HFF-Myc (cell line): ENCODE data around the gene SERTAD3.
"Not testable (repeated sequence)": the region's sequence is repeated elsewhere in the genome, so short reads cannot be mapped to it uniquely, and the experiment has no call there.

Experiments
- DNase-seq: peaks from one replicate; pipeline ENCODE4 v3.0.0-alpha.2; 2011; ENCODE audit warnings: low read depth; ENCODE audit errors: extremely low read depth
- H3K4me3 ChIP-seq: replicated peaks from 2 replicates; pipeline ENCODE4 v1.5.1; 2011; ENCODE audit warnings: low read depth, mild to moderate bottlenecking, control low read depth, low read length
- TF ChIP-seq, protein P1 (sequence below): IDR thresholded peaks from 2 replicates; pipeline ENCODE4 v1.5.1; 2012; ENCODE audit warnings: mild to moderate bottlenecking, low read depth, low read length, control low read depth; ENCODE audit errors: missing control alignments

Gene SERTAD3

DNA sequence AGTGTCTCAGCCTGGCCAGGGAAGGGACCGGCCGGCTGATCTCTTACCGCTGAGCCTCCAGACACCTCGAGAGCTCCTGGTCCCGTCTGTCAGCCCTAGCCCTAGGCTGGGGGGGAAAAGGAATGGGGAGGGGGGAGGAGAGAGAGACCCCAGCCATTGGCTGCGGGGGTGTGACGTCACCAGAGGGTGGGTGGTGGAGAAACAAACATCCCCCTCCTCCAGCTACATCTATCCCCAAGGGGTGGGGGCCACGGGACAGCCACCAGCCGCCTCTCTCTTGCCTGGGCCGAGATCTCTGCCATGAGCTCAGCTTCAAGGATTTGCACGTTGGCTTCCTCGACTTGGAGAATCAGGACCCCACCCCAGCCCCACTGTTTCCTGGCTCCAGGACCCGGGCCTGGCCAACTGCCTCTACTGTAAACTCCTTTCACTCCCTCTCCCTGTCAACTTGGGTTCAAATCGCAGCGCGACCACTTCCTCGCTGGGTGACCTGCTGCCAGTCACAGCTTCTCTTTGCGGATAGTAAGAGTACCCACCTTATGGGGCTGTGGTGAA is 30.8 kb downstream of the SERTAD3 start, which contains the start of gene PRX:
Gene PRX, minus strand, starts transcription at position 88 of the 555 bp plus-strand sequence. CDS start 5,446 bp downstream, outside the sequence.
- H3K4me3 ChIP-seq: no peak within 1 kb of the TSS
- DNase-seq: no peak
- TF ChIP-seq, protein P1, sequence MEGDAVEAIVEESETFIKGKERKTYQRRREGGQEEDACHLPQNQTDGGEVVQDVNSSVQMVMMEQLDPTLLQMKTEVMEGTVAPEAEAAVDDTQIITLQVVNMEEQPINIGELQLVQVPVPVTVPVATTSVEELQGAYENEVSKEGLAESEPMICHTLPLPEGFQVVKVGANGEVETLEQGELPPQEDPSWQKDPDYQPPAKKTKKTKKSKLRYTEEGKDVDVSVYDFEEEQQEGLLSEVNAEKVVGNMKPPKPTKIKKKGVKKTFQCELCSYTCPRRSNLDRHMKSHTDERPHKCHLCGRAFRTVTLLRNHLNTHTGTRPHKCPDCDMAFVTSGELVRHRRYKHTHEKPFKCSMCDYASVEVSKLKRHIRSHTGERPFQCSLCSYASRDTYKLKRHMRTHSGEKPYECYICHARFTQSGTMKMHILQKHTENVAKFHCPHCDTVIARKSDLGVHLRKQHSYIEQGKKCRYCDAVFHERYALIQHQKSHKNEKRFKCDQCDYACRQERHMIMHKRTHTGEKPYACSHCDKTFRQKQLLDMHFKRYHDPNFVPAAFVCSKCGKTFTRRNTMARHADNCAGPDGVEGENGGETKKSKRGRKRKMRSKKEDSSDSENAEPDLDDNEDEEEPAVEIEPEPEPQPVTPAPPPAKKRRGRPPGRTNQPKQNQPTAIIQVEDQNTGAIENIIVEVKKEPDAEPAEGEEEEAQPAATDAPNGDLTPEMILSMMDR: no peak

DNA sequence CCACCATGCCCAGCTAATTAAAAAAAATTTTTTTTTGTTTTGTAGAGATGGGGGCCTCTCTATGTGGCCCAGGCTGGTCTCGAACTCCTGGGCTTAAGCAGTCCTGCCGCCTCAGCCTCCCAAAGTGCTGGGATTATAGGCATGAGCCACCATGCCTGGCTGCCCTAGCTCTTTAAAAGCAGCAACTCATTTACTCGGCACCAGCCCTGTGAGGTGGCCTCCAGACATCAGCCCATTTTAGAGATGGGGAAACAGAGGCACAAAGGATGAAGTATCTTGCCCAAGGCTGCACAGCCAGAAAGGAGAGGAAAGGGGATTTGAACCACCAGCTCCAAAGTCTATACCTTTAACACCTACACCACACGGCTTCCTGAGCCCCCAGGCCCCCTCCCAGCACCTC is 31.3 kb downstream of the SERTAD3 start:
- DNase-seq: no peak
- no peak overlapping the region for H3K4me3 ChIP-seq

DNA sequence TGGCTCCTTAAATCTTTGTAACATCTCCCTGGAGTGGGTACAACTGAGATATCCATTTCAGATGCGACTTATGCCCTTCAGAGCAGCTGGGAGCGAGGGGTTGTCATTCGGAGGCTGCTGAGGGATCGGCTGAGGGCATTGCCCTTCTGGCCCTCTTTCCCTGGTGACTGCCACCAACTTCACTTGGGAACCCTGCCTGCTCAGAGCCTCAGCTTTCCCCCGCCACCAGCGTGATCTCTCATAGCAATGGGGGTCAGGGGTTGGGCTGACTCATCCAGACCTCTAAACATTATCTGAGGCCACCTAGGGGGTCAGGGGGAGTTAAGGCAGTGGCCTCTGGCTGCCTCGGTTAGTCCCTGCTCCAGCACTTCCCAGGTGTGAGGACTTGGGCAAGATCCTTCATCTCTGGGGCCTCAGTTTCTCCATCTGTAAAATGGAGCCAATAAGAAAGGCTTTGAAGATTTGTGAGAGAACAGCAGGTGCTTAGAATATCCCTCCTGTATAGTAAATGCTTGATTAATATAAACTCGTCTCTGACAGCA is 32.1 kb downstream of the SERTAD3 start:
- DNase-seq: no peak
- TF ChIP-seq, protein P1: no peak
- no peak overlapping the region for H3K4me3 ChIP-seq

More for the DNA sequence above, 31.3 kb downstream of the SERTAD3 start:
- TF ChIP-seq, protein P1: no peak

DNA sequence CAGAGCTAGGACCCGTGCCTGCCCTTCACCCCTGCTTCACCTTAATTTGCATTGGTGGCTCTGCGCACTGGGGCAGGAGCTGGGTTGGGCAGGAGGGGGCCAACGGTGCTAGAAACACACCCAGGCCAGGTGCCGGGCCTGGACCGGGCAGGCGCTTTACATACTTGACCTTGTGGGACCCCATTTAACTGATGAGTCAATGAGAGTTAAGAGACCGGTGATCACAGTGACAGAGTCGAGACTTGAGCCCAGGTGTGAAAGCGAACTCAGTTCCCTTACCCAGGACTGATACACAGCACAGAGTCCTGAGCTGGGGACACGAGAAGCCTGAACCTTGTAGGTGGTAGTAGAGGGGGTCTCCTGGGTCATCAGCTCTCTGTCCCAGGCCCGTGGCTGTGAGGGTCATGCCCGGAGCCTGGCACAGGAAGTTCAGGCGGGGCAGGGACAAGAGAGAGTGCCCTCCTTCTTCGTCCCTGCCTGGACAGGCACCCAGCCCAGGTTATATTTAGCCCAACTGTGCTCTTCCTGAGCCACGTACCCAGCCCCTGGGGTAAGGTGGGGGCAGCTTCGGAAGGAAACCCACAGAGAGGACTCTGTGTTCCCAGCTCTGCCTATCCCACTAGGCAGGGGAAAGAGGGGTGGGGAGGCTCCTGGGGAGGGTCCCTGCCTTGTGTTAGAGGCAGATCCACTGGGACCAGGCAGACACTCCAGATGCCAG is 32.9 kb downstream of the SERTAD3 start:
- TF ChIP-seq, protein P1: no peak

DNA sequence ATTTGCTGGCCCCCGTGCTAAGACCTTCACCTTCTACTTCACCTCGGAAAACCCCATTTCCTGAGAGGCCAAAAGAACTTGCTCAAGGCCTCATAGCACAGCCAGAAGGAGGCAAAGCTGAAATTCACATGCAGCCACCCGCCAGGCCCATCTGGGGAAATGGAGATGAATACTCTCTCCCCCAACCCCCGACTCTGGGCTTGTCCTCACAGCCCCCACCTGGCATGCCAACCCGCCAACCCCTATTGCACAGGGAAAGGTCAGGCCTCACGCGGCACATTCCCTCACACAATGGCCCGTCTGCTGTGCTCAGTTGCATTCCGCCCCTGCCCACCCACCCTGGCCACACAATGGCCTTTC is 34.1 kb downstream of the SERTAD3 start:
- TF ChIP-seq, protein P1: no peak
- no peak for DNase-seq

More for the DNA sequence above, 32.9 kb downstream of the SERTAD3 start:
- H3K4me3 ChIP-seq: no peak overlapping the region
- no peak for DNase-seq

DNA sequence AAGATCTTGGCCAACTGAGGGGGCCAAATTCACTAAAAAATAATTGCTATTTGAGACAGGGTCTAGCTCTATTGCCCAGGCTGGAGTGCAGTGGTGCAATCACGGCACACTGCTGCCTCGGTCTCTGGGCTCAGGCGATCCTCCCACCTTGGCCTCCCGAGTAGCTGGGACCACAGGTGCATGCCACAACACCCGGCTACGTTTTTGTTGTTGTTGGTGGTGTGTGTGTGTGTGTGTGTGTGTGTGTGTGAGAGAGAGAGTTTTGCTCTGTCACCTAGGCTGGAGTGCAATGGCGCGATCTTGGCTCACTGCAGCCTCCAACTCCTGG is 35.6 kb downstream of the SERTAD3 start:
- not testable (repeated sequence) for H3K4me3 ChIP-seq, DNase-seq

More for the DNA sequence above, 34.1 kb downstream of the SERTAD3 start:
- no peak overlapping the region for H3K4me3 ChIP-seq

DNA sequence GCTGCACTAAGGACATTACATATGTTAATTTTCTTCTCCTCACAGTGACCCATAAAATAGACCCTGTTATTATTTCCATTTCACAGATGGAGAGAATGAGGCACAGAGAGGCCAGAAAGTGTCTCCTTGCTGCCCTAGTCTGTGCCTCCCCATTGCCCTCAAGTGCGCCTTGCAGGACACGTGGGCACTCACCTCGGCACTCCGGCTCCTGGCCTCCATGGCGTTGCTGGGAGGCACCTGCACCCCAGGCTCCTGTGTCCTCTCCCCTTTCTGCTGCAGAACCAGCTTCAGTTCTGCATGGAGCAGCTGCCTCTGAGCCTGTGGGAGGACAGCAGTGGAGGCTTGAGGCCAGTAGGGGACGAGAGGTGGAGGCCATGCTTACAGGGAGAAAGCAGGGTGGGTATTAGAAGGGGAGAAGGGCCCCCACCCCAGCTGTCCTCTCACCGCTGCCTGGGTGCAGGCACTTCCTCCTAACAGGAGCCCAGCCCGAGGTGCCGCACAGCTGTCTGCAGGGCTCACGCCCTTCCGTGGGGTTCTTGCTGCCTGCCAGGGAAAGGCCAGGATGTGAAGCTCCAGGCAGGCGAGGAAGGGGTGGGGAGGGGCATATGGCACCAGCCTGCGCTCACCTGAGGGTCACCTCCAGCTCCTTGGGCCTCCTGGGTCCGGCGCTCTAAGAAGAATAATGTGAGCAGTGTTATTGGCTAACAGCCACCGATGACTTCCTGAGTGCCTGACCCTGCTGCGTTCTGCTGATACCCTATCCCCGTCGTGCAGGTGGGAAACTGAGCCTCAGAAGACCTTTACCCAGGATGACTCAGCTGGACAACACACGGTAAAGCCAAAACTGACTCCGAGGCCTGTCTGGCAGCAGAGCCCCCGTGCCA is 36.2 kb downstream of the SERTAD3 start:
- TF ChIP-seq, protein P1: no peak
- DNase-seq: no peak
- no peak overlapping the region for H3K4me3 ChIP-seq
